RWPE2 (cell line): ENCODE results near the gene USP33.

ENCODE experiments used
- ATAC-seq: fragments of 200-7000 bp; cut with Tn5 transposase; 3 replicates; pipeline ENCODE4 v1.9.1; 2021; ENCODE audit warnings: low read depth
- DNase-seq: peaks from one replicate; pipeline ENCODE4 v3.0.0-alpha.2; 2020; ENCODE audit warnings: low spot score
- H3K27ac ChIP-seq: fragments of 450-650 bp; 2 replicates; pipeline ENCODE4 v1.5.1; 2017; ENCODE audit warnings: mild to moderate bottlenecking; ENCODE audit not compliant: poor library complexity, severe bottlenecking
- H3K27me3 ChIP-seq: fragments of 250-450 bp; sonication (Bioruptor Pico); 2 replicates; pipeline ENCODE4 v1.5.1; 2021; ENCODE audit warnings: mild to moderate bottlenecking, moderate library complexity; ENCODE audit not compliant: insufficient read depth, poor library complexity, severe bottlenecking
- H3K36me3 ChIP-seq: fragments of 250-450 bp; sonication (Bioruptor Pico); 2 replicates; pipeline ENCODE4 v1.5.1; 2020; ENCODE audit warnings: low read depth, mild to moderate bottlenecking, moderate library complexity
- H3K4me1 ChIP-seq: fragments of 250-450 bp; sonication (Bioruptor Pico); 2 replicates; pipeline ENCODE4 v1.5.1; 2021; ENCODE audit warnings: mild to moderate bottlenecking, moderate library complexity; ENCODE audit not compliant: insufficient read depth, poor library complexity, severe bottlenecking
- H3K4me3 ChIP-seq: fragments of 250-450 bp; sonication (Bioruptor Pico); 2 replicates; pipeline ENCODE4 v1.5.1; 2021; ENCODE audit warnings: mild to moderate bottlenecking, moderate library complexity; ENCODE audit not compliant: severe bottlenecking
- H3K9me3 ChIP-seq: fragments of 250-450 bp; sonication (Bioruptor Pico); 2 replicates; pipeline ENCODE4 v1.5.1; 2021; ENCODE audit warnings: mild to moderate bottlenecking, moderate library complexity; ENCODE audit not compliant: severe bottlenecking
- TF ChIP-seq, protein P1 (sequence below): fragments of 450-650 bp; IDR thresholded peaks from one replicate; pipeline ENCODE4 v1.5.1; 2017; ENCODE audit warnings: mild to moderate bottlenecking, moderate library complexity; ENCODE audit not compliant: poor library complexity, severe bottlenecking

The USP33 gene

DNA sequence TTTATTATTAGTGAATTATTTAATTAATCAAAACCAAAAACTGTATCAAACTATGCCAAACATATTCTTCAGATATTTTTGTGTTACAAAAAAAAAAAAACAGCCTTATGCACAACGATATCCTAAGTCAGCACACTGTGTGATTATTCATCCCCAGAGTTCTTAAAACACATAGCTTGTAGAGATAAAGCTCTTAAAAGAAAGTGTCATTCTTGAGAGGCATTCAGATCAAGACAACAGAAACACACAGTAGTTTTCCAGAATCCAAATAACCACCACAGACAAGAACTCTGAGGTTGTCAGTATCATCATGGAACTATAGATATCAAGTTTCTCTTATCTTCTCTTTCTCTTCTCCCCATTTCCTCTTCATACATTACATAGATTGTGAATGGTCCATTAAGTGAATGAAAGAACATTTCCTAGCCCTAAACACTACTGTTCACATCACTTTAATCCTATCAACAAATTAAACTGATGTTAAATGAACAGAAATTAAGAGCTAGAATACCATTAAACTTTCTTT lies 90.7 kb downstream of the USP33 start:
- ATAC-seq (no peak), DNase-seq (no peak)
- Histone ChIP-seq H3K27ac (no peak overlapping the region), H3K36me3 (no peaks in the 10 kb centered on the region; the same call in 1 of the 2 replicates), H3K27me3 (no peaks in the 10 kb centered on the region), H3K9me3 (no peaks in the 10 kb centered on the region), H3K4me3 (no peak overlapping the region), H3K4me1 (peaks cover 14% of the 10 kb centered on the region)
- TF ChIP-seq, protein P1, sequence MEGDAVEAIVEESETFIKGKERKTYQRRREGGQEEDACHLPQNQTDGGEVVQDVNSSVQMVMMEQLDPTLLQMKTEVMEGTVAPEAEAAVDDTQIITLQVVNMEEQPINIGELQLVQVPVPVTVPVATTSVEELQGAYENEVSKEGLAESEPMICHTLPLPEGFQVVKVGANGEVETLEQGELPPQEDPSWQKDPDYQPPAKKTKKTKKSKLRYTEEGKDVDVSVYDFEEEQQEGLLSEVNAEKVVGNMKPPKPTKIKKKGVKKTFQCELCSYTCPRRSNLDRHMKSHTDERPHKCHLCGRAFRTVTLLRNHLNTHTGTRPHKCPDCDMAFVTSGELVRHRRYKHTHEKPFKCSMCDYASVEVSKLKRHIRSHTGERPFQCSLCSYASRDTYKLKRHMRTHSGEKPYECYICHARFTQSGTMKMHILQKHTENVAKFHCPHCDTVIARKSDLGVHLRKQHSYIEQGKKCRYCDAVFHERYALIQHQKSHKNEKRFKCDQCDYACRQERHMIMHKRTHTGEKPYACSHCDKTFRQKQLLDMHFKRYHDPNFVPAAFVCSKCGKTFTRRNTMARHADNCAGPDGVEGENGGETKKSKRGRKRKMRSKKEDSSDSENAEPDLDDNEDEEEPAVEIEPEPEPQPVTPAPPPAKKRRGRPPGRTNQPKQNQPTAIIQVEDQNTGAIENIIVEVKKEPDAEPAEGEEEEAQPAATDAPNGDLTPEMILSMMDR = no peak

DNA sequence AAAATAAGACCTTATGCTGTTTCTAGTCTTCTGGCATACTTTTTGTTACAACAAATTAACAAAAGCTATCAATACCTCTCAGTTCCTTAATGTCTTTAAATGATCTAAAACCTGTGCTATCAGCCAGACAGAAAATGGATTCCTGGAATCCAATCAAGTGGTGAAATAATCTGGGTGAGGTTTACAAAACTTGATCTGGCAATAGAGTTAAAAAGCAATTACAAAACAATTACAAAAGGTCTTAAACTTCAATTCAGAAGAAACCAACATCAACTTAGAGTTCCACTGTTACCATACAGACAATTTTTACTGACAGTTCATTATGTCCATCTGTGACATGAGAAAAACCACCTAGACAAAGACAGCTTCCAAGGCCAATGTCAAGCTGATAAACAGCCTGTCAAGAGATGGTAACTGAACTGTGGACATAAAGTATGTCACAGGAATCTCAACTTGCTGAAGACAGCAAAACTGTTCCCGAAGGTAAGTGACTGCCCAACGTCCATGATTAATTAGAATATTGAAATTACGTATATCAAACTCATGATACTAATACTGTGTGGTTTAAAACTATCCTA lies 94.6 kb downstream of the USP33 start:
- peaks cover 5% of the 10 kb centered on the region; the same call in 1 of the 2 replicates for H3K36me3 ChIP-seq
- no peak for ATAC-seq
- H3K27me3 ChIP-seq = no peaks in the 10 kb centered on the region
- no peaks in the 10 kb centered on the region for H3K9me3 ChIP-seq
- DNase-seq = no peak
- H3K4me3 ChIP-seq = no peak overlapping the region
- TF ChIP-seq, protein P1 = no peak
- no peaks in the 10 kb centered on the region for H3K4me1 ChIP-seq
- H3K27ac ChIP-seq = no peak overlapping the region

DNA sequence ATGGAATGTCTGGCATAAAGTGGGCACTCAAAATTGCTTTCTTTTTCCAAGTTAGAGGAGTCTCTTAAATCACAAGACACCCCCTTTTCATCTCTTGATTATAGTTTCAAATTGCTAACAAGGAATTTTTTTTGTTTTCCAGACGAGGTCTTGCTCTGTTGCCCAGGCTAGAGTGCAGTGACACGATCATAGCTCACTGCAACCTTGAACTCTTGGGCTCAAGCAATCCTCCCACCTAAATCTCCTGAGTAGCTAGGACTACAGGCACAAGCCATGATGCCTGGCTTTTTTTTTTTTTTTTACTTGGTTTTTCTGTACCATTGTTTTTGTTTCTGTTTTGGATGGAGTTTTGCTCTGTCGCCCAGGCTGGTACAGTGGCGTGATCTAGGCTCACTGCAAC lies 98.0 kb downstream of the USP33 start:
- H3K9me3 ChIP-seq = no peaks in the 10 kb centered on the region
- TF ChIP-seq, protein P1 = no peak
- peaks cover 7% of the 10 kb centered on the region; the same call in 1 of the 2 replicates for H3K36me3 ChIP-seq
- no peak overlapping the region for H3K4me3 ChIP-seq
- ATAC-seq (no peak), DNase-seq (no peak)
- no peak overlapping the region for H3K27ac ChIP-seq
- no peaks in the 10 kb centered on the region for H3K4me1 ChIP-seq
- no peaks in the 10 kb centered on the region for H3K27me3 ChIP-seq

DNA sequence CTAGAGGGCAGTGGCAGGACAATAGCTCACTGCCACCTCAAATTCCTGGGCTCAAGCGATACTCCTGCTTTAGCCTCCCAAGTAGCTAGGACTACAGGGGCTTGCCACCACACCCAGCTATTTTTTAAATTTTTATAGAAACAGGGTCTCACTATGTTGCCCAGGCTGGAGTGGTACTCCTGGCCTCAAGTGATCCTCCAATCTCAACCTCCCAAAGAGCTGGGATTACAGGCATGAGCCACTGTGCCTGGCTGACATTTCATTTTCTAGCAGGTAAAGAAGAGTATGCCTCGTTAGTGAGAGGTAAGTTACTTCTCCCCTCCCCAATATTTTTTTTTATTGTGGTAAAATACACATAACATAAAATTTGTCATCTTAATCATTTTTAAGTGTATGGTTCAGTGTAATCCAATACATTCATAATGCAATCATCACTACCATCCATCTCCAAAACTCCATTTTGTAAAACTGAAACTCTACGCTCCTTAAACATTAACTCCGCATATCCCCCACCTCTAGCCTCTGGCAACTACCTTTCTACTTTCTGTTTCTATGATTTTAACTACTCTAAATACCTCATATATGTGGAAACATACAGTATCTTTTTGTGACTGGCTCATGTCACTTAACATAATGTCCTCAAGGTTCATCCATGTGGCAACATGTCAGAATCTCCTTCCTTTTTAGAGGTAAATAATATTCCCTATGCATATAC lies 99.6 kb downstream of the USP33 start:
- peaks cover 7% of the 10 kb centered on the region for H3K36me3 ChIP-seq
- ATAC-seq = no peak

More for the DNA sequence above, 99.6 kb downstream of the USP33 start:
- TF ChIP-seq, protein P1 = no peak
- no peaks in the 10 kb centered on the region for H3K4me1 ChIP-seq
- H3K27ac ChIP-seq = no peak overlapping the region
- no peaks in the 10 kb centered on the region for H3K9me3 ChIP-seq
- no peak overlapping the region for H3K4me3 ChIP-seq
- H3K27me3 ChIP-seq = no peaks in the 10 kb centered on the region
- no peak for DNase-seq
